Suppressor macrophage (primary cell): ENCODE results near the gene PCSK6.
"Not testable (repeated sequence)": the region's sequence is repeated elsewhere in the genome, so short reads cannot be mapped to it uniquely, and the experiment has no call there.

ENCODE experiments used
- DNase-seq, 4 experiments: peaks; one replicate each; pipeline ENCODE4 v3.0.0-alpha.2; 2020 to 2022

PCSK6 gene

GRCh38 chr15:101428758-101429157, 60.7 kb downstream of the PCSK6 start:
- no peak for DNase-seq

GRCh38 chr15:101427606-101428487, 61.7 kb downstream of the PCSK6 start:
- DNase-seq, result no peak

GRCh38 chr15:101426761-101427333, 62.7 kb downstream of the PCSK6 start:
- DNase-seq, result no peak

GRCh38 chr15:101425787-101426365, 63.6 kb downstream of the PCSK6 start:
- no peak for DNase-seq

GRCh38 chr15:101424984-101425383, 64.5 kb downstream of the PCSK6 start:
- DNase-seq, result no peak

- DNase-seq, result no peak
Measured at GRCh38 chr15:101420232-101420631, 69.3 kb downstream of the PCSK6 start.

GRCh38 chr15:101416475-101416874, 73.0 kb downstream of the PCSK6 start:
- not testable (repeated sequence) for DNase-seq

GRCh38 chr15:101413239-101413638, 76.3 kb downstream of the PCSK6 start:
- DNase-seq, result no peak

- no peak for DNase-seq
Measured at GRCh38 chr15:101411581-101411980, 77.9 kb downstream of the PCSK6 start.

- DNase-seq, result no peak
Measured at GRCh38 chr15:101411085-101411484, 78.4 kb downstream of the PCSK6 start.

GRCh38 chr15:101410612-101411011, 78.9 kb downstream of the PCSK6 start:
- no peak for DNase-seq

GRCh38 chr15:101409621-101410020, 79.9 kb downstream of the PCSK6 start:
- DNase-seq, result no peak

GRCh38 chr15:101407966-101408775, 81.3 kb downstream of the PCSK6 start:
- DNase-seq, result no peak

- no peak for DNase-seq
Measured at GRCh38 chr15:101407439-101407838, 82.1 kb downstream of the PCSK6 start.

- DNase-seq, result no peak
Measured at GRCh38 chr15:101406526-101407195, 82.8 kb downstream of the PCSK6 start.

- DNase-seq, result no peak
Measured at GRCh38 chr15:101406036-101406435, 83.5 kb downstream of the PCSK6 start.

GRCh38 chr15:101404245-101404644, 85.3 kb downstream of the PCSK6 start:
- no peak for DNase-seq

- not testable (repeated sequence) for DNase-seq
Measured at GRCh38 chr15:101402883-101403282, 86.6 kb downstream of the PCSK6 start.

GRCh38 chr15:101401286-101401685, 88.2 kb downstream of the PCSK6 start:
- DNase-seq, result no peak

GRCh38 chr15:101399431-101399830, 90.1 kb downstream of the PCSK6 start:
- DNase-seq, result no peak

- no peak for DNase-seq
Measured at GRCh38 chr15:101398247-101398646, 91.3 kb downstream of the PCSK6 start.

- DNase-seq, result no peak
Measured at GRCh38 chr15:101397521-101398003, 91.9 kb downstream of the PCSK6 start.
